Caco-2 (cell line): ENCODE data around the gene MRPL58. TPM values are rescaled to one million over a fixed set of nuclear protein-coding genes. Genes with fewer than 3 reads are reported as not detected.

ENCODE experiments used
- BruUV-seq: library from RNA; stranded (reverse); fragments of 400-500 nt; replicated peaks from 2 replicates; lab custom pipeline; 2021; lab: Mats Ljungman, UMichigan
- CTCF ChIA-PET: fragments of 300-600 bp; sonication (Branson Sonifier 250); formaldehyde crosslinking; loops from one replicate; lab custom pipeline; 2022; ENCODE audit warnings: antibody characterized with exemption; lab: Charles Lee
- POLR2A ChIA-PET: fragments of 300-600 bp; sonication (Branson Sonifier 250); formaldehyde crosslinking; loops from one replicate; lab custom pipeline; 2022; ENCODE audit warnings: antibody characterized with exemption; lab: Charles Lee
- DNase-seq, 2 experiments: peaks; one replicate each; pipeline versions ENCODE4 v3.0.0 to v3.0.0-alpha.2; 2020 to 2022
- H3K27me3 ChIP-seq: replicated peaks from 2 replicates; pipeline ENCODE4 v1.6.0; 2011; ENCODE audit warnings: low read length; ENCODE audit not compliant: control insufficient read depth, insufficient read depth
- H3K36me3 ChIP-seq: 2 replicates; pipeline ENCODE4 v1.5.1; 2011; ENCODE audit warnings: low read length; ENCODE audit not compliant: control insufficient read depth, insufficient read depth
- H3K4me1 ChIP-seq: fragments of 250-450 bp; sonication (Bioruptor Pico); 2 replicates; pipeline ENCODE4 v1.5.1; 2020; ENCODE audit warnings: mild to moderate bottlenecking
- H3K4me3 ChIP-seq: 2 replicates; pipeline ENCODE4 v1.5.1; 2011; ENCODE audit warnings: low read depth, mild to moderate bottlenecking, control low read depth, low read length
- H3K9me3 ChIP-seq: fragments of 250-450 bp; sonication (Bioruptor Pico); 2 replicates; pipeline ENCODE4 v1.5.1; 2020; ENCODE audit warnings: mild to moderate bottlenecking, moderate library complexity
- H3K27ac Mint-ChIP-seq: one replicate; pipeline ENCODE4 v1.8.0; 2022; ENCODE audit warnings: mixed read lengths; ENCODE audit not compliant: unreplicated experiment
- H3K27me3 Mint-ChIP-seq: one replicate; pipeline ENCODE4 v1.8.0; 2022; ENCODE audit warnings: mixed read lengths; ENCODE audit not compliant: insufficient read depth, unreplicated experiment
- H3K36me3 Mint-ChIP-seq: one replicate; pipeline ENCODE4 v1.8.0; 2022; ENCODE audit warnings: mild to moderate bottlenecking, mixed read lengths; ENCODE audit not compliant: insufficient read depth, unreplicated experiment
- H3K4me1 Mint-ChIP-seq: one replicate; pipeline ENCODE4 v1.8.0; 2022; ENCODE audit warnings: low read depth, mixed read lengths; ENCODE audit not compliant: unreplicated experiment
- H3K4me3 Mint-ChIP-seq: one replicate; pipeline ENCODE4 v1.8.0; 2022; ENCODE audit warnings: mild to moderate bottlenecking, moderate library complexity, mixed read lengths; ENCODE audit not compliant: unreplicated experiment
- H3K9me3 Mint-ChIP-seq: one replicate; pipeline ENCODE4 v1.8.0; 2022; ENCODE audit warnings: mixed read lengths; ENCODE audit not compliant: unreplicated experiment
- intact Hi-C: fragments of 100-400 bp; cut with micrococcal nuclease; formaldehyde crosslinking; loops from one replicate; pipeline ENCODE4 v1.10.0; 2022; ENCODE audit not compliant: unreplicated experiment
- total RNA-seq: library from RNA; stranded (reverse); gene quantifications from 2 replicates; pipeline ENCODE4 v1.2.3, GENCODE V29; 2022
- TF ChIP-seq, protein P1 (sequence below), 2 experiments: fragments of 200-600 bp in 1 of 2; IDR thresholded peaks; 1 replicate in 1 of 2; 2 replicates in 1 of 2; pipeline versions ENCODE4 v1.5.1 to v1.8.0; 2011 to 2022; ENCODE audit warnings: antibody characterized with exemption in 1 of 2, control low read depth in 1 of 2, inconsistent platforms in 1 of 2, low read depth in 1 of 2, low read length in 1 of 2, mild to moderate bottlenecking in 1 of 2, moderate library complexity in 1 of 2; ENCODE audit not compliant: insufficient read depth in 1 of 2, severe bottlenecking in 1 of 2, unreplicated experiment in 1 of 2

The MRPL58 gene
- total RNA-seq, 1 experiment from 2014 or later = 61.0 TPM

DNA sequence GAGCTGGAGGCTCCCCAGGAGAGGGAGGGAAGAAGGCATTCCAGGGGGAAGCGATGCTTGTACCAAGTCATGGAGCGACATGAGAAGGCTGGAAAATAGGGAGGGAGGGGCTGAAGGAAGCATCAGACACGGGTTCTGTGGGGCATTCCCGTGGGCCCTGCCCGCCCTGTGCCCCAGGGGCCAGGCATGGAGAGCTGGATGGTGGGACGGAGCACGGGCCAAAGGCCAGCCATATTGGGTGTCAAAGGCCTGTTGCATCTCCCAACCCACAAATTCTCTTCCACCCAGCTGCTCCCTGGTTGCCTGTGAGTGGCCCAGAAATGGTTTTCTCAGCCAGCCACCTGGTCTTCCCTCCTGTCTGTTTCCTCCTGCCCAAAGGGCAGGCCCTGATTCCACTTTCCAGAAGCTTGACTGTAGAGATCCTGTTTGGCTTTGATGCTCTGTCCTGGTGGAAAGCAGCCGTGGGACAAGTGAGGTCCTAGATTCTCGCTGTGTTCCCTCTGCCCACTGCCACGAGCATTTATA lies 21.8 kb upstream of the MRPL58 start:
- H3K27me3 ChIP-seq = no peaks in the 10 kb centered on the region
- Mint-ChIP-seq H3K27ac (peak overlapping the region; percentile 90), H3K36me3 (peaks cover 7% of the 10 kb centered on the region), H3K9me3 (no peaks in the 10 kb centered on the region), H3K27me3 (no peaks in the 10 kb centered on the region), H3K4me3 (no peak overlapping the region), H3K4me1 (peaks cover 40% of the 10 kb centered on the region)
- TF ChIP-seq, protein P1, sequence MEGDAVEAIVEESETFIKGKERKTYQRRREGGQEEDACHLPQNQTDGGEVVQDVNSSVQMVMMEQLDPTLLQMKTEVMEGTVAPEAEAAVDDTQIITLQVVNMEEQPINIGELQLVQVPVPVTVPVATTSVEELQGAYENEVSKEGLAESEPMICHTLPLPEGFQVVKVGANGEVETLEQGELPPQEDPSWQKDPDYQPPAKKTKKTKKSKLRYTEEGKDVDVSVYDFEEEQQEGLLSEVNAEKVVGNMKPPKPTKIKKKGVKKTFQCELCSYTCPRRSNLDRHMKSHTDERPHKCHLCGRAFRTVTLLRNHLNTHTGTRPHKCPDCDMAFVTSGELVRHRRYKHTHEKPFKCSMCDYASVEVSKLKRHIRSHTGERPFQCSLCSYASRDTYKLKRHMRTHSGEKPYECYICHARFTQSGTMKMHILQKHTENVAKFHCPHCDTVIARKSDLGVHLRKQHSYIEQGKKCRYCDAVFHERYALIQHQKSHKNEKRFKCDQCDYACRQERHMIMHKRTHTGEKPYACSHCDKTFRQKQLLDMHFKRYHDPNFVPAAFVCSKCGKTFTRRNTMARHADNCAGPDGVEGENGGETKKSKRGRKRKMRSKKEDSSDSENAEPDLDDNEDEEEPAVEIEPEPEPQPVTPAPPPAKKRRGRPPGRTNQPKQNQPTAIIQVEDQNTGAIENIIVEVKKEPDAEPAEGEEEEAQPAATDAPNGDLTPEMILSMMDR (IDR thresholded peaks at IDR 0.05; ENCODE audit: insufficient read depth in 1 of 2, low read depth in 1 of 2, low read length in 1 of 2, severe bottlenecking in 1 of 2, unreplicated experiment in 1 of 2) = no peak
- ChIA-PET POLR2A (interaction anchor here (3.7 kb wide), 1 partner anchor 22 kb away, joined by 33 read pairs; the partner anchor contains the start of gene MRPL58), CTCF (interaction anchor here (1.7 kb wide), 1 partner anchor 22 kb away, joined by 12 read pairs; the partner anchor contains the start of gene MRPL58)
- intact Hi-C loops = no loop called here
- BruUV-seq = no TSS peak
- H3K4me1 ChIP-seq = peaks cover 59% of the 10 kb centered on the region
- H3K9me3 ChIP-seq = no peaks in the 10 kb centered on the region
- peaks cover 3% of the 10 kb centered on the region; the same call in 1 of the 2 replicates for H3K36me3 ChIP-seq
- DNase-seq = no peak
- no peak overlapping the region for H3K4me3 ChIP-seq

- Histone ChIP-seq H3K4me1 (peaks cover 59% of the 10 kb centered on the region), H3K27me3 (no peaks in the 10 kb centered on the region), H3K4me3 (no peak overlapping the region), H3K36me3 (peaks cover 3% of the 10 kb centered on the region; the same call in 1 of the 2 replicates), H3K9me3 (no peaks in the 10 kb centered on the region)
- POLR2A ChIA-PET = interaction anchor here (0.6 to 1.7 kb wide), 5 partner anchors 11 to 149 kb away, joined by 3 to 10 read pairs (median 6); partner anchors contain the start of genes FDXR and MRPL58
- H3K27ac Mint-ChIP-seq = peak overlapping the region; percentile 90
- CTCF ChIA-PET = interaction anchor here (0.6 to 1.7 kb wide), 5 partner anchors 18 to 68 kb away, joined by 3 to 12 read pairs (median 4); partner anchors contain the start of genes HID1 and MRPL58
- H3K4me1 Mint-ChIP-seq = peaks cover 39% of the 10 kb centered on the region
- TF ChIP-seq, protein P1 (IDR thresholded peaks at IDR 0.05; ENCODE audit: insufficient read depth in 1 of 2, low read depth in 1 of 2, low read length in 1 of 2, severe bottlenecking in 1 of 2, unreplicated experiment in 1 of 2) = no peak
- peaks cover 12% of the 10 kb centered on the region for H3K36me3 Mint-ChIP-seq
- H3K4me3 Mint-ChIP-seq = peak overlapping the region; percentile 22
- BruUV-seq = no TSS peak
- no peaks in the 10 kb centered on the region for H3K27me3 Mint-ChIP-seq
- intact Hi-C loops = no loop called here
- DNase-seq = no peak
- no peaks in the 10 kb centered on the region for H3K9me3 Mint-ChIP-seq
These were observed 20.2 kb upstream of the MRPL58 start for GRCh38 chr17:74992223-74992622.

- intact Hi-C loops = no loop called here
These were observed 18.0 kb upstream of the MRPL58 start for GRCh38 chr17:74994440-74994839.

More at GRCh38 chr17:74994440-74994839, 18.0 kb upstream of the MRPL58 start:
- ChIA-PET CTCF (interaction anchor here (1.3 kb wide), 1 partner anchor 18 kb away, joined by 3 read pairs; the partner anchor contains the start of gene MRPL58), POLR2A (interaction anchor here (0.7 to 1.0 kb wide), 3 partner anchors 18 to 373 kb away, joined by 3 to 4 read pairs (median 3); partner anchors contain the start of genes FDXR and MRPL58)
- H3K4me3 ChIP-seq = no peak overlapping the region
- H3K27ac Mint-ChIP-seq = peak overlapping the region; percentile 90
- no peaks in the 10 kb centered on the region for H3K27me3 Mint-ChIP-seq
- H3K4me3 Mint-ChIP-seq = no peak overlapping the region
- DNase-seq = peak in 1 of 2 experiments; percentile 40
- H3K36me3 Mint-ChIP-seq = peaks cover 24% of the 10 kb centered on the region
- H3K9me3 ChIP-seq = no peaks in the 10 kb centered on the region
- H3K27me3 ChIP-seq = no peaks in the 10 kb centered on the region
- peaks cover 4% of the 10 kb centered on the region for H3K36me3 ChIP-seq
- peaks cover 34% of the 10 kb centered on the region for H3K4me1 Mint-ChIP-seq
- H3K4me1 ChIP-seq = peaks cover 51% of the 10 kb centered on the region
- TF ChIP-seq, protein P1 (IDR thresholded peaks at IDR 0.05; ENCODE audit: insufficient read depth in 1 of 2, low read depth in 1 of 2, low read length in 1 of 2, severe bottlenecking in 1 of 2, unreplicated experiment in 1 of 2) = no peak
- no peaks in the 10 kb centered on the region for H3K9me3 Mint-ChIP-seq
- no TSS peak for BruUV-seq
